GM11168 (cell line): Measurements from ENCODE around the gene CCDC17.
"Not testable (repeated sequence)": the region's sequence is repeated elsewhere in the genome, so short reads cannot be mapped to it uniquely, and the experiment has no call there.

Source experiments
- in situ Hi-C: fragments of 300-500 bp; cut with MboI; formaldehyde crosslinking; loops from one replicate; pipeline ENCODE4 v1.12.0; 2022; ENCODE audit warnings: low sequenced_read_pairs; ENCODE audit not compliant: unreplicated experiment

CCDC17 gene

DNA sequence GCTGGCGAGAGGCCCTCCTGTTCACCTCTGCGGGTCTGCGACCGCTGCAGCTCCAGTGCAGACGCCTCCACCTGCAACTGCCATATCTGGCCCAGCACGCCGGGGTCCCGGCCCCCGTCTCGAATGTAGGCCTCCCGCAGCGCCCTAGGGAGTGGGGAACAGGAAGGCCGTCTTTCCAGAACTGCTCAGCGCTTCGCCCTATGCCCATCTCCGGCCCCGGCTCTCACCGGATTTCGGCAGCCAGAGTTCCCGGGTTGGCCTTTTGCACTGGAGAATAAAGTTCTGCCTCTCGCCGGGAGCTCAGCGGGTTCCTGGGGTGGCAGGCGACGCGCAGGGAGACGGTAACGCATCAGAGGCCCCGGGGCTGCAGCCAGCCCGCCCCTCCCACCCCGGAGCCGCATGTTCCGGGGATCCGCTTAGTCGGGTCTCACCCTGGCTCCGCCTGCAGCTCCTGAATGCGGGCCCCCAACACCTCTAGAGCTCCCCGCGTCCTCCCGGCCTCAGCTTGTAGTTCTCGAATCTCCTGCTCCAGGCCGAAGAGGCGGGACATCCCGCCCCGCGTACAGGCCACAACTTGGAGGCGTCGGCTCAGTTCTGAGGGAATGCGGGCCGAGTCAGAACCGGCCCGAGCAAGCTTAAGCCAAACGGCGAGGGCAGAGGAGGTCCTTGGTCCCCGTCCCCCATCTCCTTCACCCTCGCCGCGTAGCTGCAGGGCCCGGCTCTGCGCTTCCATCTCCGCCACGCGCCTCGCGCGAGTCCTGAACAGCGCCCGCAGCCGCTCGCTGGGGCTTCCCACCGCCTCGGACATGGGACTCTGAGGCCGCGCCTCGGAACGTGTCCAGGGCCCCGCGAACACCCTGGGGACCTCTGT lies 1.1 kb downstream of the CCDC17 start:
- in situ Hi-C loops, result no loop called here

DNA sequence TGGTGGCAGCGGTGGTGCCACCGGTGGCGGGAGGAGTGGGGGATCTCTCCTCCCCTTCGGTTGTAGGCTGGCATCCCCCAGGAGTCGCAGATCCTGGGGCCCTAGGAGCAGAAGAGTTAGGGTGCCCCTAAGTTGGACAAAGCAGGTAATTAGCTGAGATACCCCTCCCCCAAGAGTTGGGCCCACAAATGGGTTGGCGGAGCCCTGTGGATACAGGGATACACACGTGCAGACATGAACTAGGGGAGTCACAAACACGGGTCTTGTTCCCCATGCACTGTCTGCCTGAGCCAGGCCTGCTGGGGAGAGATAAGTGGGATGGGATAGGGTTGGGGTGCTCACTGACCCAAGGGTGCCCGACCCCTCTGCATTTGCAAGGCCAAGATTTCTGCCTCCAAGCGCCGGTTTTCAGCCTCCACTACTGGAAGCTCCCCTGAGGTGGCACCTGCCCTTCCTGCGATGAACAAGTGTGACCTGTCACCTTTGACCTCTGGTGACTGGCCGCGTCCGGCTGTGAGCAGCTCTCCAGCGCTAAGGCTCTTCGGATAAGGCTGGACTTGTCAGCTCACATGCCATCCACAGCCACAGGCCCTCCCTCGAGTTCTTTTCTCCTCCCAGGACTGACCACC lies 1.8 kb downstream of the CCDC17 start:
- in situ Hi-C loops, result no loop called here

- in situ Hi-C loops, result no loop called here
Measured at GRCh38 chr1:45621501-45621836, 2.4 kb downstream of the CCDC17 start.

- in situ Hi-C loops, result no loop called here
Measured at GRCh38 chr1:45620588-45621500, 3.0 kb downstream of the CCDC17 start.

DNA sequence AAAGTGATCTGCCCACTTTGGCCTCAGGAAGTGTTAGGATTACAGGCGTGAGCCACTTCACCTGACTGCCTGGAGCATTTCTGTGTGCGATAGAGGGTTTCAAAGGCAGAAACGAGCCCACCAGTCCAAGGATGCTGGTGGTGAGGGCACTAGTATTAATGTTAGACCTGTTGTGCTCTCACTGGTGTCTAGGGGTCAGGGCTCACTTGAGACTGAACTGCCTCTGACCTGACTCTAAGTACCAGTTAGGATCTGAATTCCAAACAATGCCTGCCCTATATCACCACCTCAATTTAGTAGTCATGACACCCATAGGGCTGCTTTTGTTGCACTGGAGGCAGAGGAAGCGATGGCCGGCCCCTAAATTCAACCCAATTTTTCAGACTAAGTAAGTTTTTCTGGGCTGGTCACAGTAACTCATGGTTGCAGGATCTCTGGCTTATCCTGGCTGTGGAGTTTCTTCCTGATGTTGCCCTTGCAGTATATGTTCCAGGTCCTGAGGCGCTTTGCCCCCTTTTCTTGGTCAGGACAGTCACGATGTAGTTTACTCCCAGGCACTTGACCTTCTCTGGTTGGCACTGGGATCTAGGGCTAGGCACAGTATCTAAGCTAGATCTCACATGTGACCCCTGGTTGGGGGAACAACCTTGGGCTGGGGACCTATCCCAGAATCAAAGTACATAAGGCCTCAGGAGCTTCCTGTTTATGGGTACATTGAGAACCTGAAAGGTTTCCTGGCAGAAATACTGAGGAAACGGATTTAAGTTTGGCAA lies 4.5 kb downstream of the CCDC17 start:
- in situ Hi-C loops, result no loop called here

GRCh38 chr1:45617618-45618017 lies 6.2 kb downstream of the CCDC17 start:
- in situ Hi-C loops, result no loop called here

- in situ Hi-C loops, result no loop called here
Measured at GRCh38 chr1:45615885-45616284, 8.0 kb downstream of the CCDC17 start.

- in situ Hi-C loops, result no loop called here
Measured at GRCh38 chr1:45612941-45613579, 10.8 kb downstream of the CCDC17 start.

DNA sequence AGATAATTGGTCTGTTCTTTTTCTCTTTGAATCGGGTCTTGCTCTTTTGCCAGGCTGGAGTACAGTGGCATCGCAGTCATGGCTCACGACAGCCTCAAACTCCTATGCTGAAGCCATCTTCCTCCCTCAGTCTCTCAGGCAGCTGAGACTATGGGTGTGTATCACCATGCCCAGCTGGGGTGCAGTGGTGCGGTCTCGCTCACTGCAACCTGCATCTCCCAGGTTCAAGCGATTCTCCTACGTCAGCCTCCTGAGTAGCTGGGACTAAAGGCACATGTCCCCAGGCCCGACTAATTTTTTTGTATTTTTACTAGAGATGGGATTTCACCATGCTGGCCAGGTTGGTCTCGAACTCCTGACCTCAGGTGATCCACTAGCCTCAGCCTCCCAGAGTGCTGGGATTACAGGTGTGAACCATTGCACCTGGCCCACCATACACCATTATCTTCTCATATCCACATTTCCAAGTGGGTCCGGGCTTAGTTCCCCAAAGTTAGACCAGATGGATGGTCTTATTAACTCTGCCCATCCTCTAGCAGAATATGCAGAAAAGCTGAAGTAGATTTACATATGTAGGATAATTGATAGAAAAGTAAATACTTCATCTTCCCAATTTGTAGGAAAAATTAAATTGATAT lies 13.1 kb downstream of the CCDC17 start:
- in situ Hi-C loops, result no loop called here

DNA sequence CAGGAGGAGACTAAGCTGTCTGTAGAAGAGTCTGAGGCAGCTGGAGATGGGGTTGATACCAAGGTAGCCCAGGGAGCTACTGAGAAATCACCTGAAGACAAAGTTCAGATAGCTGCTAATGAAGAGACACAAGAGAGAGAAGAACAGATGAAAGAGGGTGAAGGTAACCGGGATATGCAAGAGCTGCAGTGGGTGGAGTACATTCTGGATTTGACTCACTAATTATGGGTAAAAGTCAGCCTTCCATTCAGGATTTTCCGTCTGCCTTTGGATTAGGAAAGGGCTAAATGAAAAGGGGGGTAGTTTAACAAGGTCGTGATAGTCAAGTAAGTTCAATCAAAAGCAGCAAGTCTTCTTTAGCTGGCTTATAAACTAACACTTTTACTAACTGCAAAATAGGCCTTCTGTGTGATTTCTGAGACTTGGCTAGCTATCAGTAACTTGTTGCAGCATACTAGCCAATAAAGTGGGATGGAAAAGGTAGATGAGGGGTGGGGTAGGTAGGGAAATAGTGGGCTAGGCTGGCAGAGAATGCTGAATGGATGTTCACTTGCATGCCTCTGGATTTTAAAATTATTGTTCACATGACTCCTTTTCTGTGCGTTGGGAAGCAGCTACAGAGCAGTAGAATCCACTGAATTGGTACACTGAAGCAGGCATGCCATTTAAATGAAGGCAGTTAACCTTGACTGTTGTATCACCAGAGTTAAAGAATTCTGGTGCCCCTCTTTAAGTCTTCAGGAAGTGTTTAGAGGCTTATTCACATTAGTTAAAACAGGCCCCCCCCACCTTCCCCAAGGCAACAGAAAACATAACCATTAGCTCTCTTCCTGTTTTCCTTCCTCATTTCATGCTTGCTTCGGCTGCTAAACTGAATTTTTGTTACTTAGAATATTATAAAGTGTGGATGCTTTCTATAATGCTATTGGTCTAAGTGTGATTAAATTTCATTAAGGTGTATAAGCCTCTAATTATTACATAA lies 15.4 kb downstream of the CCDC17 start:
- in situ Hi-C loops, result no loop called here

DNA sequence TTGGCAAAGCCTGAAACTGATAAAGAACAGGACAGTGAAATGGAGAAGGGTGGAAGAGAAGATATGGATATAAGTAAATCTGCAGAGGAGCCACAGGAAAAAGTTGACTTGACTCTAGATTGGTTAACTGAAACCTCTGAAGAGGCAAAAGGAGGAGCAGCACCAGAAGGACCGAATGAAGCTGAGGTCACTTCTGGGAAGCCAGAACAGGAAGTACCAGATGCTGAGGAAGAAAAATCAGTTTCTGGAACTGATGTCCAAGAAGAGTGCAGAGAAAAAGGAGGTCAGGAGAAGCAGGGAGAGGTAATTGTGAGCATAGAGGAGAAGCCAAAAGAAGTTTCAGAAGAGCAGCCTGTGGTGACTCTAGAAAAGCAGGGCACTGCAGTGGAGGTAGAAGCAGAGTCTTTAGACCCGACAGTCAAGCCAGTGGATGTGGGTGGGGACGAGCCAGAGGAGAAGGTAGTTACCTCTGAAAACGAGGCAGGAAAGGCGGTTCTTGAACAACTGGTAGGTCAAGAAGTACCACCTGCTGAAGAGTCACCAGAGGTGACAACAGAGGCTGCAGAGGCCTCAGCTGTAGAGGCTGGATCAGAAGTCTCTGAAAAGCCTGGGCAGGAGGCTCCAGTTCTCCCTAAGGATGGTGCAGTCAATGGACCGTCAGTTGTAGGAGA lies 16.3 kb downstream of the CCDC17 start:
- in situ Hi-C loops, result no loop called here

DNA sequence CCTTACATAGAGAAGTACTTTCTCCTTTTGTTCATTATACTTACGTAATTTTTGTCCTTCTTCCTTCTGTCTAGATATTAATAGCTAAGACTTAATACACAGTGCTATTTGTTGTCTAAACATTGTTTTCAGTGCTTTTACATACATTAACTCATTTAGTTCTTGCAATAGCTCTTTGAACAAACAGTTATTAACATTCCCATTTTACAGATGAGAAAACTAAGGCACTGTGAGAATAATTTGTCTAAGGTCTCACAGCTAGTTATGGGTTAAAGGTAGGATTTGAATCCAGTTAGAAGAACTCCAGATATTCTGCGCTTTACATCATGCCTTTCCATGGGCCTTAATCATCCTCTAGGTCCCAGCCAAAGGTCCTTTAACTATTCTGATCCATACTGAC lies 19.6 kb downstream of the CCDC17 start:
- in situ Hi-C loops, result no loop called here

DNA sequence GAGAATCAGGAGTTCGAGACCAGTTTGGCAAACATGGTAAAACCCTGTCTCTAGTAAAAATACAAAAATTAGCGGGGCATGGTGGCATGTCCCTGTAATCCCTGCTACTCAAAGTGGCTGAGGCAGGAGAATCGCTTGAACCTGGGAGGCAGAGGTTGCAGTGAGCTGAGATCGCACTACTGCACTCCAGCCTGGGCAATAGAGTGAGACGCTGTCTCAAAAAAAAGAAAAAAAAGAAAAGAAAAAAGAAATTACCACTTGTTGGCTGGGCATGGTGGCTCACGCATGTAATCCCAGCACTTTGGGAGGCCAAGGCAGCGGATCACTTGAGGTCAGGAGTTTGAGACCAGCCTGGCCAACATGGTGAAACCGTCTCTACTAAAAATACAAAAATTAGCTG lies 27.1 kb downstream of the CCDC17 start:
- in situ Hi-C loops, result not testable (repeated sequence)

DNA sequence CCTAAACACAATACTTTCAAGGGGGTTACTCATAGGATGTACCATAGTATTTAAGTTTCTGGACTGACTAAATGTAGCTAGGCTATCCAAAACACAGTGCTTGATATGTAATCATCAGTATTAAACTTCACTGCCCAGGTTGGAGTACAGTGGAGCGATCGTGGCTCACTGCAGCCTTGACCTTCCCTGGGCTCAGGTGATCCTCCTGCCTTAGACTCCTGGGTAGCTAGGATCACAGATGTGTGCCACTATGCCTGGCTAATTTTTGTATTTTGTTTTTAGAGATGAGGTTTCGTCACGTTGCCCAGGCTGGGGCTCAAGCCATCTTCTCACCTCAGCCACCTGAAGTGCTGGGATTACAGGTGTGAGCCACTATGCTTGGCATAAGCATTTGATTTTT lies 29.4 kb downstream of the CCDC17 start:
- in situ Hi-C loops, result no loop called here

GRCh38 chr1:45589861-45590260 lies 34.0 kb downstream of the CCDC17 start:
- in situ Hi-C loops, result no loop called here

GRCh38 chr1:45586769-45587168 lies 37.1 kb downstream of the CCDC17 start:
- in situ Hi-C loops, result no loop called here

DNA sequence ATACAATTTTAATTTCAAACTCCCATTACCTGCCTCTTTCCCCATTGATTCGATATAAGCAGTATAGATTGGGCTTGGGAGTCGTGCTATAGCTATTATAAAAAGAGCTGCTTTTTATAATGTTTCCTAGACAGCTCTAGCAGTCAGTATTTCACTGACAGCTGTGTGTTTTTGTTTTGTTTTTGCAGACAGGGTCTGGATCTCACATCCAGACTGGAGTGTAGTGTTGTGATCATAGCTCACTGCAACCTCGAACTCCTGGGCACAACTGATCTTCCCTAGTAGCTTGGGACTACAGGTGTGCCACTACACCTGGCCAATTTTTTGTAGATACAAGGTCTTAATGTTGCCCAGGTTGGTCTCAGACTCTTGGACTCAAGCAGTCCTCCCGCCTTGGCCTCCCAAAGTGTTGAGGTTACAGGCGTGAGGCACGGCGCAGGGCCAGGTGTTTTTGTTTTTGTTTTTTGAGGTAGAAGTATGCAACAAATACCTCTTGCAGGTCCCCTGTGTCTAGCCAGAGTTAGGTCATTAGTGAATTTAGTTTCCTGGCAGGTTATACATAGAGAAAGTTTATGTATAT lies 38.3 kb downstream of the CCDC17 start:
- in situ Hi-C loops, result no loop called here
